CD4-positive, alpha-beta T cell treated with Interleukin-4 for 4 hours (primary cell): ENCODE data around the gene WAC.
"Not testable (repeated sequence)": the region's sequence is repeated elsewhere in the genome, so short reads cannot be mapped to it uniquely, and the experiment has no call there.

ENCODE experiments used
- DNase-seq: peaks from one replicate; pipeline ENCODE4 v3.0.0-alpha.2; 2020

The WAC gene

DNA sequence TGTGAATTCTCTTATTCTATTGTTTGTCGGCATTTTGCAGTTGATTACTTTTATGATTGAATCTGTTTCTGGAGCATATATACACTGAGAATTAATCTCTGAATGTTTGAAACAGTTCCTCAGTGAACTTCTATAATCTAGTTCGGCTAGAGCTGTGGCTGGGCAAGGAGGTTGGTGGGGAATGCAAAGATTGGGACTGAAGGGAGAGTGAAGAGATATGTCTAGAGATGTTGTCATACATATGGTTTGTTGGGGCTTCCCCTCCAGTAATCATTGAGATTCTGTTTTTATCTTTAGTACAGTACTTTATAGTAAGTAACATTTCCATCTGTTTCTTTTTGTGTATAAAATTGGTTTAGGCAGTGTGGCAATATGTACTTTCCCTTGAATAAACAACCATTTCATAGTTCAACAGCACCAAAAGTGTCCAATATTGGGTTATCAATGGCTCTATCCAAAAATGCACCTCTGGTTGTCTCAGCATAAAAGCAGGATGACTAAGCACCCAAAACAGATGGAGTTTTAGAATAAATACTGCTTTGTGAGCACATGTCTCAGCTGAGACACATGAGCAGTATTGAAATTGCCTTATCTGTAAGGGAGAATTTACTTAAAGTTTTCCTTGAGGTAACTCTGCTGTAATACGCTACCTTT lies 36.7 kb downstream of the WAC start:
- DNase-seq, result no peak

DNA sequence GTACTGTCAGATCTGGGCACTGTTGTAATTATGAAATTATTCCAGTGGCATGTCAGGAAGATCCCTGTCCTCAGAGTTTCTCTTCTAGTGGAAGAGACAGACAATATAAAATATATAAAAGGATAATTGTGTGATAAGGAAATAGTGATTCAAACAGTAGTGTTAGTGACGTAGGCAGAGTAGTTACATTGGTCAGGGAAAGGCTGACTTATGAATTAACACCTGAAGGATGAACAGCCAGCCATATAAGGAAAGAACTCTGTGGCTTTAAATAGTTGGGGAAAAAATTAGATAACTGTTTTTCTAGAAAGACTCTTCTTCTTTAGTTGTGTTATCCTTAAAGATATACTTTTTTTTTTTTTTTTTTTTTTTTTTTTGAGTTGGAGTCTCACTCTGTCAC lies 37.7 kb downstream of the WAC start:
- DNase-seq, result no peak

DNA sequence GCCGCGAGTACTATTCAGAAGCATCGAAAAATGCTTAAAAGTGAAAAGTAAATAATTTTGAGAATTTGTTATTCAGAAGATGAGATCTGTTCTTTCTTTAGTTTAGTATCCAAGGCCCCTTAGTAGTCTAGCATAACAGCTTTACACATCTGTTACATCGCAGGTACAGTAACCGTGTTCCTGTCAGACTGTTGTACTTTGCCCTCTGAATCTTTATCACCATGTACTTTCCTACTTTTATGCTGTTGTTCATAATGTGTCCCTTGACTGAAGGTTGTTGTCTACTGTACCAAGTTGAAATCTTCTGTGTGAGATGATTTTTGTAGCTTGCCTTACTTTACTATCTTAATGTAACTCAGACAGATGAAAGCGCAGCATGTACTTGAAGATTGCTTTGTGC lies 38.3 kb downstream of the WAC start:
- no peak for DNase-seq

- not testable (repeated sequence) for DNase-seq
Measured at GRCh38 chr10:28574214-28574613, 41.3 kb downstream of the WAC start.

DNA sequence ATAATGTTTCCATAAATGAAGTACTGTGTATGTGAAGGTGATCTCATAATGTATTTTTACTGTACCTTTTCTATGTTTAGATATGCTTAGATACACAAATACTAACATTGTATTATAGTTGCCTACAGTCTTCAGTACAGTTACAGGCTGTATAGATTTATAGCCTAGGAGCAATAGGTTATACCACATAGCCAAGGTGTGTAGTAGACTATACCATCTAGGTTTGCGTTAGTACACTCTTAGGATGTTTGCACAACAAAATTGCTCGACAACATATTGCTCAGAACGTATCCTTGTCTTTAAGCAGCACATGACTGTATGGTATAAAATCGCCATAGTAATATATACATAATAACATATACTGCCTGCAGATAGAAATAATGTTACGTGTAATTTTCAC lies 42.9 kb downstream of the WAC start:
- DNase-seq, result no peak

- DNase-seq, result no peak
Measured at GRCh38 chr10:28577506-28577905, 44.6 kb downstream of the WAC start.

- DNase-seq, result no peak
Measured at GRCh38 chr10:28578454-28578853, 45.5 kb downstream of the WAC start.

DNA sequence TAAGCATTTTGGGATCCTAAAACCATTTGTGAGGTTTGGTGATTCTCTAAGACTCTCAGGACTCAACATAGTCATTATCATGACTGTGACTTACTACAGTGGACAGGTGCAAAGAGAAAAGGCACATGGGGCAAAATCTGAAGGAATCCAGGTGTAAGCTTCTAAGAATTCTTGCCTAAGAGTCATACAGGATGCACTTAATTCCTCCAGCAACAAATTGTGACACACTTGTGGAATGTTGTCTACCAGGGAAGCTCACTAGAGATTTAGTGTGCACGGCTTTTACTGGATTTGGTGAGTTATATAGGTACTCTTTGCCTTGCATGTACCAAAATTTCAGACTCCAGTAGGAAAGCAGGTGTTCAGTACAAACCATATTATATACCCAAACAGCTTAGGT lies 47.9 kb downstream of the WAC start:
- DNase-seq, result no peak

GRCh38 chr10:28581916-28582315 lies 49.0 kb downstream of the WAC start:
- DNase-seq, result peak; percentile 11

DNA sequence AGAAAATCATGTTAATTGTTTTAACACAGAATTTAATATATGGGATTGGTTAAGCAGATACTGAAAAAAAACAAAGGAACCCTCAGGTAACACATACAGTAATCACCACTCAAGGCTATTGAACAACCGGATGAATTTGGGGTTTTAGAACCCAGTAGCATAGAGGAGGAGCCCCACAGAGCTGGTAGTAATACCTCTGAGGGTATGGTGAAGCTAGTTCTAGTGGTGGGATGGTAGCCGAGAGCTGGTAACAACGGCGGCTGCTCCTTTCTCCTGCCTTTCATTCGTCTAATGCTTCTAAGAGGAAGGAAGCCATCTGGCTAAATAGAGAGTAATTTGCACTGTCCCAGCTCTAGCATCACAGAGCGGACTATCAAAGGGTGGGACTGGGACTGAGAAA lies 52.2 kb downstream of the WAC start:
- no peak for DNase-seq

DNA sequence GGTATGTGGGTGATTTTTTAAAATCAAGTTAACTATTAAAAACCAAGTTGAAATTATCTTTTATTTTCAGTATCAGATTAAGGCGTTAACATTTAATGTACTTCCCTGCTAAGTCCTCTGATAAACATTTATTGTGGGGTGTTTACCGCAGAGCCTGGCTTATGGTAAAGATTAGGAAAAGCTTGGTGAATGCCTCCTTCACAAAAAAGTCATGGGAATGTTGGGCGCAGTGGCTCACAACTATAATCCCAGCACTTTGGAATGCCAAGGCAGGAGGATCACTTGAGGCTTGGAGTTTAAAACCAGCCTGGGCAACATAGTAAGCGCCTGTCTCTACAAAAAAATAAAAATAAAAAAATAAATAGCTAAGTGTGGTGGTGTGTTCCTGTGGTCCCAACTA lies 53.3 kb downstream of the WAC start:
- no peak for DNase-seq

DNA sequence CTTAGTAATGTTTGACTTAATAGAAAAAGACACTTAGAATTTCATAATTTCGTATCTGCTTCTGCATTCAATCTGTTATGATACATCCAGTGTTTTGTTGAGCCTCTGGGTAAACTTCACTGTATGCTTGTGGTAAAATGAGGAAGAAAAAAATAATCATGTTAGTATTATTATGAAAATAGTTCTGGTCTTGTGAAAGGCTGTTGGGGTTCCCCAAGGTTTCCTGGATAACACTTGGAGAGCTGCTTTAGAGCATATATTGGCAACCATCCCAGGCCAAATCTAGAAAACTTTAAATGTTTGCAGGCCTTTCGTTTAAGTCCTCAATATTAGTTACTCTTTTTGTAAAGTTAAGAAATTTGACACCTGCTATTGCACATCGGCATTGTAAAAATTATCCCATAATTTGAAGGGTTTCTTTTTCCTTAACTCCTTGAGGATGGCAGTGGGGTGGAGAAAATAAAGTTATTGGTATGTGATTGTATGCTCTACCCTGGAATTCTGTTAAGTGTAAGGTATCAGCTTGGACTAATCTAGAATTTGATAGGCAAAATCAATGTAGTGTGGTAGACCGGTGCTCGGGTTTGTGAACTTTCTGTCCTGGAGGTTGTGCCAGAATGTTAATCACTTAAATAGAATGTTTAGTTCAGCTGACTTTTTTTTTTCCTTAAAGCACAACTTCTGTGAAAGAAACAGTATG lies 54.5 kb downstream of the WAC start:
- DNase-seq, result no peak

DNA sequence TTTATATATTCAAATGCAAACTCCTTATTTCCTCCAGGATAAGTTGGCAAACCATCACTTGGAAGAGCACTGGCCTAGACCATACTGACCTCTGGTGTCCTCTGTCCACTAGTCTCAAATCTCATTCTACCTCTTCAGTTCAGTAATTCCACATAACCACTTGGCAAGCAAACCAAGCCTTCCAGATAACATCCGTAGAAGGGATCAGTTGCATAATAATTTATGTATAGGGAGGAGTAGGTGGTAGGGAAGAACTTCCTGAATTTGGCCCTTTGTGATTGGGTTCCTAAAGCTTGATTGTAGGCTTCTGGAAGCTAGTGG lies 55.0 kb downstream of the WAC start:
- no peak for DNase-seq

- DNase-seq, result peak; percentile 35
Measured at GRCh38 chr10:28592953-28593352, 60.0 kb downstream of the WAC start.

DNA sequence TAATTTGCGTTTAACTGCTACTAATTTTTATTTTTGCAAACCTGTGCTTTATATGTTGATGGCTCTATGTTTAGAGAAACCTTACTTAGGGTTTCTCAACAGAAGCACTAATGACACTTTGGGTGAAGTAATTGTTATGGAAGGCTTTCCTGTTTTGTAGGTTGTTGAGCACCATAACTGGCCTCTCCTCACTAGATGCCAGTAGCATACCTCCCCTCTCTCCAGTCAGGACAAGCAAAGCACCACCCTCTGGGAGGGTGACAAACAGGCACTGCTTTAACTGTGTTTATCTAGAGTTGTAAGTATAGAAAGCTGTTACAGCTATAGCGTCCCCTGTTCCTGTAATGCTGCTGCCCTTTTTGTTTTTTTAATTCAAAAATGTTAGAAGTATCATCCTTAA lies 60.9 kb downstream of the WAC start:
- DNase-seq, result no peak

GRCh38 chr10:28594406-28594805 lies 61.5 kb downstream of the WAC start:
- DNase-seq, result peak; percentile 49

DNA sequence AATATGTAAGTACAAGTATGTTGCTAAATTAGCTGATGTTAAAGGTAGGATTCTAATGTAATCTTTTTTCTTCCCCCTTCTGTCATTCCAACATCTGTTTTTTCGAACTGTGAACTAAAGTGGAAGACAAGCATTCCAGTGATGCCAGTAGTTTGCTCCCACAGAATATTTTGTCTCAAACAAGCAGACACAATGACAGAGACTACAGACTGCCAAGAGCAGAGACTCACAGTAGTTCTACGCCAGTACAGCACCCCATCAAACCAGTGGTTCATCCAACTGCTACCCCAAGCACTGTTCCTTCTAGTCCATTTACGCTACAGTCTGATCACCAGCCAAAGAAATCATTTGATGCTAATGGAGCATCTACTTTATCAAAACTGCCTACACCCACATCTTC lies 62.7 kb downstream of the WAC start:
- DNase-seq, result no peak

DNA sequence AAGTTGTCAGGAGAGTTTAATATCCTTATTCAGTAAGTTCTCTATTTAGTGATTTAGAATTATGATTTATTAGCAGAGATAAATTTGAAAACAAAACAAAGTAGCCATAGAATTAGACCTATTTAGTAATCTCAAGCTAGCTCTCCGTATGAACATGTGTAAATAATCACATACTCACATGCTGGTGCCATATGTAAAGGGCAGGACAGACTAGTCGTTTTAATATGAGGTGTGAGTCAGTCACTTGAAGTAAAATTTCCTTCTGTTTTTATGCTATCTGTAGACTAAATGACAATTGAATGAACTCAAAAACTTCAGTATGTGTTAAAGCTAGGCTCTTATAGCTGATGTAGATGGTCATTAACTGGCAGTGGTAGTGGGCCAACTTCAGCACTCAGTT lies 67.1 kb downstream of the WAC start:
- DNase-seq, result no peak

GRCh38 chr10:28601012-28601411 lies 68.1 kb downstream of the WAC start:
- DNase-seq, result no peak

DNA sequence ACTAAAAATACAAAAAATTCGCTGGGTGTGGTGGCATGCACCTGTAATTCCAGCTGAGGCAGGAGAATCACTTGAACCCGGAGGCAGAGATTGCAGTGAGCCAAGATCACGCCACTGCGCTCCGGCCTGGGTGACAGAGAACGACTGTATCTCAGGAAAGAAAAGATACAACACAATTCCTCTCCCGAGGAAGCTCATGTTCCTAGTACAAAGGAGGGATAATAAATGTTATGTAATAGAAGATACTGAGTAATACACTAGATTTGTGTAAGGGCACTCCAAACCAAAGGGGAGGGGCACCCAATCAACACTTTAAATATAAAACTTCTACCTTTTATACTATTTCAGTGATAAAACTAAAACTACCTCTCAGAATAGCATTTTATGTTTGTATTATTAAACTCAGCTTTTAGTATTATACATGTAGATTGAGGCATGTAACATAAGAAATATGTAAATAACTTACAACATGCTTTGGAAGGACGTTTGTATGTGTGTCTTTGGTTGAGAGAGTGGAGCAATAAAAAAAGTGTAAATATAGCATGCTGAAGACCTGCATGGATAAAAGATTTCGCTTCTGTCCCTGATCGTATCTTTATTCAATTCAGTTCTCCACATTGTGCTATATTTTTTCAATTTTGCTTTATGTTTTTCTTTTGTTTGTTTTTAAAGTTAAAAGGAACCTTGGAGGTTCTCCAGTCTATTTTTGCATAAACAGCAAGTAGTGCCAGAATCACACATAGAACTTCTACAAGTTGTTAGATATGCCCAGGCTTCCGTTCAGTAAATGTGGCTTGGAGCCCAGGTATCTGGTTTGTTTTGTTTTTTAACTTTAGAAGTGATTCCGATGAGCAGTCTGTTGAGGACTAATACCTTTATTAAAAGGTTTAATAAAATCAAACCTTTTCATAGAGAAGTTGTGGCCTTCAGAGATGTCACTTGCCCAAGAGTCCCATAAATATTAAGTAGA lies 71.9 kb downstream of the WAC start:
- DNase-seq, result no peak

DNA sequence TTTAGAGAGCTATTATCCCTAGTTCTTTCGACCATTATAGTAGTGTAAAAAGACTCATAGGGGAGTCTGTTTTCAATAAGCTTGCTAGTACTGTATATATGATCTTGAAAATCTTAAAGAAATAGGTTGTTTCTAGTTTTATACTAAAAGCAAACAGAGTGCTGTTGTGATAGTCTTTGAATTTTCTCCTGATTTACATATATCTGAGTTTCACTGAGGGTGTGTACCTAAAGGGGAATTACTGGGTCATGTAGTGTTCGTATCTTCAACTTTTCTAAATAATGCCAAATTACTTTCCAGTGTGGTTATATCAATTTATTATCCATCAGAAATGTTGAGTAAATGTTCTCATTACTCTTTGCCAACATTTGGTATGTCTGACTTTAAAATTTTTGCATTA lies 73.7 kb downstream of the WAC start:
- no peak for DNase-seq

DNA sequence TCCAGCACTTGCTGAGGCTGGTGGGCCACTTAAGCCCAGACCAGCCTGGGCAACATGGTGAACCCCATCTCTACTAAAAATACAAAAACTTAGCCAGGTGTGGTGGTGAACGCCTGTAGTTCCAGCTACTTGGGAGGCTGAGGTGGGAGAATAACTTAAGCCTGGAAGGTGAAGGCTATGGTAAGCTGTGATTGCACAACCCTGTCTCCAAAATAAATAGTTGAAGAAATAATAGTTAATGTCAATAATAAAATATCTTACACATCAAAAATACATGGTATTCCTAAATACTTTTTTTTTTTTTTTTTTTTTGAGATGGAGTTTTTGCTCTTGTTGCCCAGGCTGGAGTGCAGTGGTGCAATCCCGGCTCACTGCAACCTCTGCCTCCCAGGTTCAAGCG lies 76.7 kb downstream of the WAC start:
- DNase-seq, result not testable (repeated sequence)

GRCh38 chr10:28612877-28613276 lies 80.0 kb downstream of the WAC start:
- no peak for DNase-seq

DNA sequence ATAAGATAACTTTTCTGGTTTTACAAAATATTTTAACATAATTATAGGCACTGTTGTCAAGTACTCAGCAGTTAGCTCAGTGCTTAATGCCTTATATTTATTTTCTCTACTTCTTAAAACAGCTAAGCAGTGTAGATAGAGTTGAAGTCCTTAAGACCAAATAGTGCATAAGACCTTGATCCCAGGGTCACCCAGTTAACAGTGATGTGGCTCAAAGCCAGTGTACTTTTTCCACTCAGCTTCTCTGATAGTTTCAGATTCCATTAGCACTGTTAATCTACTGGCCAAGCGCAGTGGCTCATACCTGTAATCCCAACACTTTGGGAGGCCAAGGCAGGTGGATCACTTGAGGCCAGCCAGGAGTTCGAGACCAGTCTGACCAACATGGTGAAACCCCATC lies 83.6 kb downstream of the WAC start:
- no peak for DNase-seq
